HepG2 (cell line): ENCODE measurements around the gene THOC6. TPM values are rescaled to one million over a fixed set of nuclear protein-coding genes. Genes with fewer than 3 reads are reported as not detected.

Experiments
- ARID4A ChIP-seq: sonication (generic); formaldehyde crosslinking; IDR thresholded peaks from 2 replicates; pipeline ENCODE4 v1.5.0; 2020; ENCODE audit warnings: mild to moderate bottlenecking, missing genetic modification reagents, borderline replicate concordance
- CREBL2 ChIP-seq: sonication (generic); formaldehyde crosslinking; IDR thresholded peaks from 2 replicates; pipeline ENCODE4 v1.8.1; 2023; ENCODE audit warnings: missing genetic modification reagents, mild to moderate bottlenecking, borderline replicate concordance
- E2F5 ChIP-seq: sonication (generic); formaldehyde crosslinking; conservative IDR thresholded peaks from 2 replicates; pipeline ENCODE4 v1.4.0; 2020; ENCODE audit warnings: missing genetic modification reagents
- FLYWCH1 ChIP-seq: sonication (generic); formaldehyde crosslinking; IDR thresholded peaks from 2 replicates; pipeline ENCODE4 v1.8.1; 2023; ENCODE audit warnings: mild to moderate bottlenecking, missing genetic modification reagents
- FOXP1 ChIP-seq, 2 experiments: fragments of 450-650 bp in 1 of 2; IDR thresholded peaks; 2 replicates each; pipeline ENCODE4 v1.6.1; 2017 to 2018; ENCODE audit warnings: antibody characterized with exemption in 1 of 2
- KDM3A ChIP-seq: IDR thresholded peaks from 2 replicates; pipeline ENCODE4 v1.6.1; 2018; ENCODE audit warnings: low read depth, missing compliant biosample characterization
- MATR3 ChIP-seq: sonication (generic); formaldehyde crosslinking; IDR thresholded peaks from 2 replicates; pipeline ENCODE4 v1.4.0; 2020; ENCODE audit warnings: missing genetic modification reagents
- NFYC ChIP-seq: IDR thresholded peaks from 2 replicates; pipeline ENCODE4 v1.6.1; 2016; ENCODE audit warnings: missing genetic modification reagents, missing compliant biosample characterization
- NONO ChIP-seq, 2 experiments: fragments of 450-650 bp in 1 of 2; sonication (generic) in 1 of 2; formaldehyde crosslinking in 1 of 2; IDR thresholded peaks in 1 of 2; conservative IDR thresholded peaks in 1 of 2; 2 replicates each; pipeline versions ENCODE4 v1.6.1 to v1.8.0; 2017 to 2022; ENCODE audit warnings: mild to moderate bottlenecking in 1 of 2, missing genetic modification reagents in 1 of 2, moderate library complexity in 1 of 2
- NR2F1 ChIP-seq, 2 experiments: fragments of 450-650 bp in 1 of 2; formaldehyde crosslinking in 1 of 2; IDR thresholded peaks; 2 replicates each; pipeline versions ENCODE4 v1.5.0 to v1.6.1; 2016 to 2020; ENCODE audit warnings: mild to moderate bottlenecking in 1 of 2, missing compliant biosample characterization in 1 of 2, missing genetic modification reagents in 1 of 2, moderate library complexity in 1 of 2
- PAXIP1 ChIP-seq: sonication (generic); formaldehyde crosslinking; conservative IDR thresholded peaks from 2 replicates; pipeline ENCODE4 v1.4.0; 2020; ENCODE audit warnings: mild to moderate bottlenecking, missing genetic modification reagents, moderate library complexity
- PCBP2 ChIP-seq: fragments of 200-400 bp; formaldehyde crosslinking; optimal IDR thresholded peaks from 2 replicates; pipeline ENCODE3; 2018; ENCODE audit warnings: low read length, low read depth; ENCODE audit not compliant: poor library complexity, severe bottlenecking
- REPIN1 ChIP-seq: sonication (generic); formaldehyde crosslinking; IDR thresholded peaks from 2 replicates; pipeline ENCODE4 v1.8.0; 2022; ENCODE audit warnings: missing genetic modification reagents, low read depth, mild to moderate bottlenecking, borderline replicate concordance
- TBP ChIP-seq: sonication (generic); formaldehyde crosslinking; IDR thresholded peaks from 2 replicates; pipeline ENCODE4 v1.5.0; 2020; ENCODE audit warnings: missing genetic modification reagents
- TCF7L2 ChIP-seq: IDR thresholded peaks from 2 replicates; pipeline ENCODE4 v1.6.1; 2011; ENCODE audit warnings: mild to moderate bottlenecking, low read depth, low read length, moderate library complexity
- ZNF121 ChIP-seq: sonication (generic); formaldehyde crosslinking; IDR thresholded peaks from 2 replicates; pipeline ENCODE4 v1.5.0; 2020; ENCODE audit warnings: mild to moderate bottlenecking, missing genetic modification reagents
- ZNF124 ChIP-seq: sonication (generic); formaldehyde crosslinking; IDR thresholded peaks from 2 replicates; pipeline ENCODE4 v1.4.0; 2020; ENCODE audit warnings: missing genetic modification reagents
- ZNF597 ChIP-seq: sonication (generic); formaldehyde crosslinking; IDR thresholded peaks from 2 replicates; pipeline ENCODE4 v1.5.0; 2020; ENCODE audit warnings: missing genetic modification reagents
- ZNF766 ChIP-seq: sonication (generic); formaldehyde crosslinking; IDR thresholded peaks from 2 replicates; pipeline ENCODE4 v1.5.0; 2020; ENCODE audit warnings: missing genetic modification reagents, borderline replicate concordance
- polyA plus RNA-seq, 8 experiments: library from polyadenylated mRNA; depleted of rRNA in 3 of 8; stranded (reverse) in 7 of 8; unstranded in 1 of 8; fragments of >200 nt; fragmentation: Illumina TruSeq in 4 of 8; extraction: Trizol in 4 of 8; gene quantifications; 2 replicates each; pipeline versions ENCODE4 v1.2.1 to v1.2.3, GENCODE V29; 2011 to 2016; ENCODE audit warnings: low read depth in 4 of 8, missing spikeins in 1 of 8, mixed read lengths in 1 of 8; ENCODE audit not compliant: insufficient read depth in 1 of 8
- total RNA-seq, 5 experiments: library from RNA; depleted of rRNA; stranded (reverse); fragments of >200 nt; fragmentation: Illumina TruSeq; extraction: Trizol; gene quantifications; 2 replicates each; pipeline ENCODE4 v1.2.3, GENCODE V29; 2016; ENCODE audit warnings: low read depth in 1 of 5

THOC6 gene
- total and polyA plus RNA-seq, 2 of the 13 experiments (the other 11 are each of a cell fraction or from before 2014, with no cell fraction given), result 32.1 to 37.0 TPM

- TF ChIP-seq PAXIP1 (CRISPR knock-in tag) (no peak), NONO (IDR thresholded peaks at IDR 0.05) (no peak), NONO (CRISPR knock-in tag; conservative IDR thresholded peaks at IDR 0.05) (no peak), ZNF124 (CRISPR knock-in tag) (no peak), E2F5 (CRISPR knock-in tag) (no peak), ZNF766 (no peak), ZNF121 (CRISPR knock-in tag) (no peak), ARID4A (peak; percentile 78; the same call in 1 of the 2 replicates), REPIN1 (CRISPR knock-in tag) (no peak), KDM3A (CRISPR knock-in tag) (no peak), TBP (CRISPR knock-in tag) (no peak), MATR3 (CRISPR knock-in tag) (no peak), FLYWCH1 (0 out of 2 replicates have a peak, but pooled peaks have one; percentile 50), ZNF597 (CRISPR knock-in tag) (no peak), PCBP2 (no peak), NFYC (no peak), NR2F1 (CRISPR knock-in tag; IDR thresholded peaks at IDR 0.05) (no peak), TCF7L2 (no peak), FOXP1 (IDR thresholded peaks at IDR 0.05) (no peak), FOXP1 (CRISPR knock-in tag; IDR thresholded peaks at IDR 0.05) (no peak), CREBL2 (CRISPR knock-in tag) (no peak; the same call in 1 of the 2 replicates)
Measured at GRCh38 chr16:3020247-3020603, 3.6 kb upstream of the THOC6 start, which contains the start of gene TNFRSF12A (continued).
